PC-3 (cell line): ENCODE measurements around the gene CST4. TPM values are rescaled to one million over a fixed set of nuclear protein-coding genes. Genes with fewer than 3 reads are reported as not detected.
"Not testable (repeated sequence)": the region's sequence is repeated elsewhere in the genome, so short reads cannot be mapped to it uniquely, and the experiment has no call there.

Experiments
- ATAC-seq: fragments of 200-7000 bp; cut with Tn5 transposase; 2 replicates; pipeline ENCODE4 v1.9.1; 2020; ENCODE audit warnings: mild to moderate bottlenecking, moderate library complexity
- BruUV-seq: library from RNA; stranded (reverse); fragments of 400-500 nt; replicated peaks from 2 replicates; lab custom pipeline; 2021; lab: Mats Ljungman, UMichigan
- CTCF ChIA-PET: fragments of 300-600 bp; sonication (Branson Sonifier 250); formaldehyde crosslinking; loops from one replicate; lab custom pipeline; 2022; ENCODE audit warnings: antibody characterized with exemption; lab: Charles Lee
- POLR2A ChIA-PET: fragments of 300-600 bp; sonication (Branson Sonifier 250); formaldehyde crosslinking; loops from one replicate; lab custom pipeline; 2022; ENCODE audit warnings: antibody characterized with exemption; ENCODE audit not compliant: unreplicated experiment; lab: Charles Lee
- DNase-seq: peaks from one replicate; pipeline ENCODE4 v3.0.0-alpha.2; 2015
- H2AFZ ChIP-seq: fragments of 300-600 bp; sonication (generic); 2 replicates; pipeline ENCODE4 v1.6.0; 2016; ENCODE audit warnings: antibody characterized with exemption, low read length
- H3F3A ChIP-seq: fragments of 300-600 bp; sonication (generic); one replicate; pipeline ENCODE4 v1.6.0; 2017; ENCODE audit warnings: antibody characterized with exemption, low read length, control low read depth, mild to moderate bottlenecking; ENCODE audit not compliant: unreplicated experiment
- H3K27ac ChIP-seq: fragments of 300-600 bp; sonication (generic); 2 replicates; pipeline ENCODE4 v1.5.1; 2016; ENCODE audit warnings: mild to moderate bottlenecking, low read length
- H3K27me3 ChIP-seq: fragments of 300-600 bp; sonication (generic); 2 replicates; pipeline ENCODE4 v1.6.1; 2016; ENCODE audit warnings: low read length, mixed read lengths
- H3K36me3 ChIP-seq: fragments of 300-600 bp; sonication (generic); 2 replicates; pipeline ENCODE4 v1.6.1; 2016; ENCODE audit warnings: low read depth, mixed run types, low read length, mixed read lengths
- H3K4me1 ChIP-seq: fragments of 300-600 bp; sonication (generic); 2 replicates; pipeline ENCODE4 v1.5.1; 2016; ENCODE audit warnings: low read length; ENCODE audit not compliant: insufficient read depth
- H3K4me2 ChIP-seq: fragments of 300-600 bp; sonication (generic); 2 replicates; pipeline ENCODE4 v1.6.0; 2016; ENCODE audit warnings: low read length
- H3K4me3 ChIP-seq: fragments of 300-600 bp; sonication (generic); 2 replicates; pipeline ENCODE4 v1.5.1; 2016; ENCODE audit warnings: mild to moderate bottlenecking, low read length, mixed read lengths
- H3K79me2 ChIP-seq: fragments of 300-600 bp; sonication (generic); 2 replicates; pipeline ENCODE4 v1.6.1; 2017; ENCODE audit warnings: low read length, mixed read lengths
- H3K9ac ChIP-seq: fragments of 300-600 bp; sonication (generic); 2 replicates; pipeline ENCODE4 v1.6.0; 2016; ENCODE audit warnings: mild to moderate bottlenecking, low read length
- H3K9me2 ChIP-seq: fragments of 300-600 bp; sonication (generic); replicated peaks from 2 replicates; pipeline ENCODE4 v1.6.1; 2016; ENCODE audit warnings: mixed run types, low read length, mixed read lengths
- H3K9me3 ChIP-seq: fragments of 300-600 bp; sonication (generic); 2 replicates; pipeline ENCODE4 v1.6.1; 2016; ENCODE audit warnings: low read length, mixed read lengths
- H4K20me1 ChIP-seq: fragments of 300-600 bp; sonication (generic); 2 replicates; pipeline ENCODE4 v1.6.1; 2016; ENCODE audit warnings: low read length, mixed read lengths
- CTCF ChIP-seq: fragments of 300-600 bp; sonication (generic); conservative IDR thresholded peaks from 2 replicates; pipeline ENCODE4 v1.5.1; 2017; ENCODE audit warnings: antibody characterized with exemption, low read depth, mild to moderate bottlenecking, low read length
- EZH2 ChIP-seq: fragments of 300-600 bp; sonication (generic); IDR thresholded peaks from one replicate; pipeline ENCODE4 v1.6.1; 2017; ENCODE audit warnings: antibody characterized with exemption, mild to moderate bottlenecking, low read length; ENCODE audit not compliant: unreplicated experiment
- EZH2phosphoT487 ChIP-seq: fragments of 300-600 bp; sonication (generic); IDR thresholded peaks from 2 replicates; pipeline ENCODE4 v1.6.1; 2018; ENCODE audit warnings: mild to moderate bottlenecking, antibody characterized with exemption, low read length, borderline replicate concordance
- intact Hi-C: fragments of 100-400 bp; cut with micrococcal nuclease; formaldehyde crosslinking; loops from 2 replicates; pipeline ENCODE4 v1.9.0; 2023
- total RNA-seq: library from RNA; depleted of rRNA; stranded (reverse); fragments of >200 nt; gene quantifications from 2 replicates; pipeline ENCODE4 v1.2.3, GENCODE V29; 2014

Gene CST4
- total RNA-seq, 1 experiment from 2014 or later = 0.98 TPM

DNA sequence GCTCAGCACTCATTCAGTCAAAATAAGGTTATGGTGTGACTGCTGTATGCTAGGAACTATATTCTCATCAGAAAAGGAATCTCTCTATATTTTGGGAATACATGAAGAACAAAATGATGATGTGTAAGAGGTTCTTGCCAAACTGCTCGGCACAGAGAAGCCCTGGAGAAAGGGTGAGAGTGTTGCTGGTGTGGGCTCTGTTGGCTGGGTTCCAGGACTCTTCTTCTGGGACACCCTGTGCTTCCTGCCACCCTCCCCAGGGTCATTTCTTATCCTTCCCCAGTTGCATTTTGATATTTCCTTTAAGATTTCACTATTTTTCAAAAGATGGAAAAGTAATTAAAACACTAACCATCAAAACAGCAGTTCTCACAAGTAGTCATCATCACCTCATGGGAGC lies 33.1 kb upstream of the CST4 start:
- H4K20me1 ChIP-seq = no peaks in the 10 kb centered on the region
- H3K9me2 ChIP-seq = no peaks in the 10 kb centered on the region
- no peak overlapping the region for H3K4me2 ChIP-seq
- no TSS peak for BruUV-seq
- DNase-seq (no peak), ATAC-seq (no peak)
- H3K79me2 ChIP-seq = no peaks in the 10 kb centered on the region
- no peaks in the 10 kb centered on the region for H3K4me1 ChIP-seq
- H3K27me3 ChIP-seq = peaks cover 5% of the 10 kb centered on the region; the same call in 1 of the 2 replicates
- no peak overlapping the region for H2AFZ ChIP-seq
- H3F3A ChIP-seq = no peaks in the 10 kb centered on the region
- no peak for TF ChIP-seq CTCF
- no peak for TF ChIP-seq EZH2phosphoT487
- POLR2A ChIA-PET = no interaction called here
- no peak overlapping the region for H3K4me3 ChIP-seq
- H3K9ac ChIP-seq = no peak overlapping the region
- no peak overlapping the region for H3K27ac ChIP-seq
- intact Hi-C loops = no loop called here
- H3K9me3 ChIP-seq = no peaks in the 10 kb centered on the region
- CTCF ChIA-PET = no interaction called here
- no peaks in the 10 kb centered on the region; the same call in 1 of the 2 replicates for H3K36me3 ChIP-seq

GRCh38 chr20:23719351-23719750 lies 30.5 kb upstream of the CST4 start:
- BruUV-seq, H3K27ac ChIP-seq, H3F3A ChIP-seq, CTCF ChIA-PET, DNase-seq, H3K4me1 ChIP-seq, H3K4me2 ChIP-seq, POLR2A ChIA-PET, ATAC-seq, H2AFZ ChIP-seq, H3K9me3 ChIP-seq, intact Hi-C loops, H3K36me3 ChIP-seq, H3K9me2 ChIP-seq, H3K4me3 ChIP-seq, H3K79me2 ChIP-seq, H4K20me1 ChIP-seq, H3K9ac ChIP-seq: not testable (repeated sequence)
- H3K27me3 ChIP-seq = peaks cover 12% of the 10 kb centered on the region; the same call in 1 of the 2 replicates

GRCh38 chr20:23711778-23712177 lies 22.9 kb upstream of the CST4 start:
- ATAC-seq = not testable (repeated sequence)

DNA sequence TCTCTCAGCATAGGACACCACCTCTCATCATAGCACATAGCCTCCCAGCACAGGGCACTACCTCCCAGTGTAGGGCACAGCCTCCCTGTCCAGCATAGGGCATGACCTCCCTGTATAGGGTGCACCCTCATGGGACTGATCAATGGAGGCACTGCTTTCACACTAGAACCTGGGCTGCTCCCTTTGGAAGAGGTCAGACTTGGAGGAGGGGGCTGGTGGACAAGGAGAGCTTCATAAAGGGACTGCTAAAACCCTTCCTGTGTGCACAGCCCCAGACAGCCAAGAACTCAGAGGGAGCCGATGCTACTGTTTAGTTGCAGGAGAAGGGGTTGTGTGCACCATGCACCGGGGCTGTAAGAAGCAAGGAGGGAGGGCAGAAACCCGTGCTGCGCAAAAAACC lies 21.9 kb upstream of the CST4 start:
- Histone ChIP-seq H3K36me3 (no peaks in the 10 kb centered on the region), H4K20me1 (no peaks in the 10 kb centered on the region), H3K9me2 (no peaks in the 10 kb centered on the region), H3K4me2 (no peak overlapping the region), H3K79me2 (no peaks in the 10 kb centered on the region), H3K4me1 (no peaks in the 10 kb centered on the region), H2AFZ (no peak overlapping the region), H3K4me3 (no peak overlapping the region), H3K27ac (no peak overlapping the region), H3K9me3 (no peaks in the 10 kb centered on the region), H3K9ac (no peak overlapping the region), H3K27me3 (peaks cover 48% of the 10 kb centered on the region; the same call in 1 of the 2 replicates), H3F3A (no peaks in the 10 kb centered on the region)
- TF ChIP-seq CTCF (no peak), EZH2phosphoT487 (no peak), EZH2 (no peak)
- intact Hi-C loops = no loop called here
- ChIA-PET POLR2A (no interaction called here), CTCF (no interaction called here)
- ATAC-seq (no peak), DNase-seq (no peak)
- no TSS peak for BruUV-seq

More at GRCh38 chr20:23711778-23712177, 22.9 kb upstream of the CST4 start:
- CTCF ChIA-PET, H3K9me3 ChIP-seq, H3K79me2 ChIP-seq, intact Hi-C loops, H3K4me1 ChIP-seq, H3K4me2 ChIP-seq, H3K27ac ChIP-seq, DNase-seq, H3K36me3 ChIP-seq, H3K9me2 ChIP-seq, H3F3A ChIP-seq, H4K20me1 ChIP-seq, POLR2A ChIA-PET, H2AFZ ChIP-seq, BruUV-seq, H3K4me3 ChIP-seq, H3K9ac ChIP-seq: not testable (repeated sequence)
- H3K27me3 ChIP-seq = peaks cover 43% of the 10 kb centered on the region; the same call in 1 of the 2 replicates
